ENCODE results near the gene NAV2.
"Not testable (repeated sequence)": the region's sequence is repeated elsewhere in the genome, so short reads cannot be mapped to it uniquely, and the experiment has no call there.

Gene NAV2

DNA sequence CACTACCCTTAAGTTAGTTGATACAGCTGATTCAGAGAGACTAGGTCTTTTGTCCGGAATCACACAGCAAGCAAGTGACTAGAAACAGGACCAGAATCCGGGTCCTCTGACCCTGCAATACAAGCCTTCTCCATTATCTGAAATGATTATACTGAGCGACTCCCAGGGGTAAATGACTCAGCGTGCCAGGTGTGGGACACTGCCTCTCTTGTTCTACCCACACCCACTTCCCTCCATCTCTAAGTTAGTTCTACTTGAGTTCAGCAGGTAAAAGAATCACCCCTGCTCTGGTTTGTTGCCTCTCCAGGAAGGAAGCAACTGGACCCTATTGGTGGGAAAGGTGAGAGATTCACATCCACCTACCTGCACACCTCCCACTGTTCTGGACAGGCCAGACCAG, 290.7 kb downstream of the NAV2 start:
- no peak for DNase-seq (ENCODE audit: low read depth)

DNA sequence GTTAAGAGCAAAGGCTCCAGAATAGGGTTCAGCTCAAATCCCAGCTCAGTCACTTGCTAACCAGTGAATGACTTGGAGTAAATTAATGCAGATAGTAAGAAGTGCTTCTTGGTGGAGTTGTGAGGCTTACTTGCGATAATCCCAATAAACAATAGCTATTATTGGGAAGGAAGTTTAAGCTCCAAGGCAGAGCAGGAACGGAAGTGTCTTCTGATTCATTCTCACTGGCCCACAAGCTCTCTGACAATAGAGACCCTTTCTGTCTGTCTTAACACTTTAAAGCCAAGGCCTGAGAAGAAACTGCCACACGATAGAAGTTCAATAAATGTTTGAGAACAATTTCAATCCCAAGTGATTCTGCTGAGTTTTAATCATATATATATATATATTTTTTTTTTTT, 292.2 kb downstream of the NAV2 start:
- DNase-seq (ENCODE audit: low read depth): no peak

DNA sequence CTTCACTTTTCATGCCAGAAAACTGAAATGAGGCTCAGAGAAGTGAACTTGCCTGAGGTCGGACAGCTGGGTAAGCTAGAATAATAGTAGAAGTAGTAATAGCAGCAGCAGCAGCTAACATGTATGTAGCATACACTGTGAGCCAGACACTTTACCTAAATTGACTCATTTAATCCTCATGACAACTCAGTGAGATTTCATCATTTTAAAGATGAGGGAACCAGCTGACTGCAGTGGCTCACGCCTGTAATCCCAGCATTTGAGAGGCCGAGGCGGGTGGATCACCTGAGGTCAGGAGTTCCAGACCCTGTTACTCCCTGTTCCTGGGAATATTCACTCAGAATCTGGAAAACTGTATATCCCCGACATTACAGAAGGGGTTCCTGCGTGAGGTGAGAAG, 293.1 kb downstream of the NAV2 start:
- DNase-seq (ENCODE audit: low read depth): no peak

DNA sequence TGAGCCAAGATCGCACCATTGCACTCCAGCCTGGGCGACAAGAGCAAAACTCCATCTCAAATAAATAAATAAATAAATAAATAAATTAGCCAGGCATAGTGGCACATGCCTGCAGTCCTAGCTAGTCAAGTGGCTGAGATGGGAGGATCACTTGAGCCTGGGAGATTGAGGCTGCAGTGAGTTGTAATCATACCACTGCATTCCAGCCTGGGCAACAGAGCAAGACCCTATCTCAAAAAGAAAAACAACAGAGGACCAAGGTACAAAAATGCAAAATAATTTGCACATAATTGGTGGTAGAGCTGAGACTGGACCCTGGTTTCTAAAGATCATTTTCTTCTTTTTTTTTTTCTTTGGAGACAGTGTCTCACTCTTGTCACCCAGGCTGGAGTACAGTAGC, 294.0 kb downstream of the NAV2 start:
- DNase-seq (ENCODE audit: low read depth): not testable (repeated sequence)

DNA sequence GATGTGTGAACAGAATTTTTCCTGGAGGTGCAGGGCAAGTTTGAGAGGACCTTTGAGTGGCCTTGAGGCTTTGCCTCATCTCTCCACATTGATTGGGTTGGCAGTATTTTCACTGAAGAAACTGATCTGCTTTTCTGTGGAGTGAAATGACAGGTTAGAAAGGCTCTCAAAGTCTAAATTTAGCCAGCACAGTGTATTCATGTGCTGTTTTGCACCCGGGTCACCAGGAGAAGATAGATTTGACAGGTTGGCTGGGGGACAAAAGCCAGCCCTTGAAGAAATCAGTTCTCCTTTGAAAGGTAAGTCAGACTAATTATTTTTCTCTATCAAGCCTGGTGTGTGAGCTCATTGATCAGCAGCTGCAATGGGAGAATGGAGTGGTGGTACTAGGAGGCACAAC, 294.7 kb downstream of the NAV2 start:
- no peak for DNase-seq (ENCODE audit: low read depth)

- DNase-seq (ENCODE audit: low read depth): no peak
Observed at GRCh38 chr11:20008190-20008870, 295.7 kb downstream of the NAV2 start.

DNA sequence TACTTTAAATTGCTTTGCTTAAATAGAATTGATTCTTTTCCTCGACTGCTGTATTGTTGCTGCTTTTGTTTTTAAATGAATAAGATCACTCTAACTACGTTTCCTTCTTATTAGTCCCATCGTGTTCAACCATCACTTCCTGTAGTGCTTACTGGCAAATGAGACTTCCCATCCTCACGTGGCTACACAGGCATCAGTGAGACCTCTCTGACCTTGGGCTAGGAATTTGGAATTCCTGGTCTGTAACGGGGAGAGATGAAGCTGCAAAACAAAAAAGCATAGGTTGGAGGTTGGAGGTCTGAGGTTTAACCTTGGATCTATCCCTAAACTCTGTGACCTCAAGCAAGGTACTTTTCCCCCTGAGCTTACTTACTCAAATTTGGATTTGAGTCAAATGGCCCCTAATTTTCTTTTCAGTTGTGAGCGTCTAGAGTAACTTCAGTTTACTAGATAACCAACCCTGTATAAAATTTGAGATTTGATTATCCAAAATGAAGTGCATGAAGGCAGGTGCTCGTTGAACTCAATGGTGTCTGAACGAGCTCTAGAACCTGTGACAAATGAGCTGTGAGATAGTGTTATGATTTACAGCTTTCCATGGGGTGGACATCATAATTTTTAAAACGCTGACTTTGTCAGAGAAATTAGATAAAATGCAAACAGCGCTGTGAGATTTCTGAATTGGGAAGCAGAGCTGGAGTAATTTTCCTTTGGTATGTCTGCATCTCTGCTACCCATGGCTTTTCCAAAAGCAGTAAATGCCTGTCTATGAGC, 296.4 kb downstream of the NAV2 start:
- no peak for DNase-seq (ENCODE audit: low read depth)

GRCh38 chr11:20010156-20010850, 297.7 kb downstream of the NAV2 start:
- no peak for DNase-seq (ENCODE audit: low read depth)

GRCh38 chr11:20010851-20011225, 298.2 kb downstream of the NAV2 start:
- DNase-seq (ENCODE audit: low read depth): no peak

DNA sequence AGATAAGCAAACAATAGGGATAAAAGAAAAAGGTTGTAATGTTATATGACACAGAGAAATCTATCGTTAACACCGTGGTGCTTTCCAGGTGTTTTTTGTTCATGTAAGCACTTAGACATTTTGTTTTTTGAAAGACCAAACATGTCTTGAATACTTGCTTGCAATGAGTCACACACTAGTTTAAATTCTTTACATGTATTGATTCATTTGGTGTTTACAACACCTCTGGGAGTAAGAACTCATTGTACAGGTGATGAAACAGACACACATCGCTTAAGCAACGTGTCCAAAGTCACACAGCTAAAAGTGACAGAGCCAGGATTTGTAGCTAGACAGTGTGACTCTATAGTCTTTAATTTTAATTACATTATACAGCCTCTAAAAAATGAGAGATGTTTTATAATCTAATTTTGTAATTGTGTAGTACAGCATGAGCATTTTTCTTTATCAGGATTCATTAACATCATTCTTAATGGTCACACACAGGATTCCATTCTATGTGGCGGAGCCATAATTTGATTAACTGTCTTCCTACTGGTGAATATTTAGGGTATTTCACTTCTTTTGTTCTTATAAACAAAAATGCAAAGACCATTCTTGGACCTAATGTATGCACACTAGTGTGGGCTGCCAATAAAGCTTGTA, 298.8 kb downstream of the NAV2 start:
- no peak for DNase-seq (ENCODE audit: low read depth)

DNA sequence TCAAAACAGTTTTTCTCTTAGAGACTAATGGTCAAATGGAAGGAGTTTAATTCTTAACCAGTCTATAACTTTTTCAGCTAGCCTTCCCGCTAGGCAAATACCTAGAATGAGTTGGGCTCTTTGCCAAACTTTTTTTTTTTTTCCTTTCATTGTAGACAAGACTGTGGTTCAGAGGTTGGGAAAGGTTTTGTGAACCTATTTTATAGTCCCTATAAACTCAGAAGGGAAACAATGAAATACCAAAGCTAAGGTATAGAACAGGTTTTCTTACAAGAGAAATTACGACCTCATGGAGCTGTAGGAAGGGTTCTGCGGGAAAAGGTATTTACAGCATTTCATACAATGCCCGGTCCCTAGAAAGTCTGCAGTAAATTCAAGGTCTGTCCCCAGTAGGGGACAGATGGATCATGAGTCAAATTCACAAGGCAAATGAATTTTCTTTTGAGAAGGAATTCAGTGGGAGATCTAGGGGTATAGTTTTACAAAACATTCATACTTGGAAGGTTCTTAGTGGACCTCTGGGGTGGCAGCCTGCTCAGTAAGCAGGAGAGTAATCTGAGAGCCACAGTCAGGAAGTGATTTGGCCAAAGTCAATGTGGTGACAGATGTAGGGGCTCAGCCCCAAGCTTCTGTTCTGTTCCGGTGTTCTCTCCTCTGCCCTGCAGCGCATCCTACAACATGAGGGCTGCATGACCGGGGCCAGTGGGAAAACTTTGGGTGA, 300.9 kb downstream of the NAV2 start:
- no peak for DNase-seq (ENCODE audit: low read depth)

- no peak for DNase-seq (ENCODE audit: low read depth)
Observed at GRCh38 chr11:20014067-20014402, 301.4 kb downstream of the NAV2 start.

DNA sequence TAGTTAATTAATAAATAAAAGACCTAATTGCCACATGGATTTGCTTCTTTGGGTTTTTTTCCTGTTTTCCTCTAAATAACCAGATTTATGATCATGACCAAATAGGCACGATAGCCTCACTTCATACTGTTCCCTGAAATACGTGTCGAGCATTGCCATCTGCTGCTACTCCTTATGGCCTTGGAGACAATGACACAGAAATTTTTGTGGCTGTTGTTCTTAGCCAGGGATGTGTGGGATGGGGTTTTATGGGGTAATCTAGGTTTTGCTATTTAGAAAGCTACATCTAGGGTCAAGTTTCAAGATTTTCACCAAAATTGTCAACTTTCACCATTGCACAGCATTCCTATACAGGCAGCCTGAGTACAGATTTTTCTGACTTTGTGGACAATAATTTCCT, 302.5 kb downstream of the NAV2 start:
- no peak for DNase-seq (ENCODE audit: low read depth)

GRCh38 chr11:20015529-20016427, 303.1 kb downstream of the NAV2 start:
- no peak for DNase-seq (ENCODE audit: low read depth)

DNA sequence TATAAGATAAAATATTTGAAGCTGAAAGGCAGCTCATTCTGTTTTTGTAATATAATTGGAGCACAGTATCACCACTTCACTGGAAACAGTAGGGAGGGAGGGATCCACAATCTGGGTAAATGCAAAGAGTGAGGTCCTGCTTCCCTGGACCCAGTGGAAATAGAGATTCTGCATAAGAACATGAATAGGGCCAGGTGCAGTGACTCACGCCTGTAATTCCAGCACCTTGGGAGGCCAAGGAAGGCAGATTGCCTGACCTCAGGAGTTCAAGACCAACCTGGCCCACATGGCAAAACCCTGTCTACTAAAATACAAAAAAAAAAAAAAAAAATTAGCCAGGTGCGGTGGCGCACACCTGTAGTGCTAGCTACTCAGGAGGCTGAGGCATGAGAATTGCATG, 303.9 kb downstream of the NAV2 start:
- no peak for DNase-seq (ENCODE audit: low read depth)

- DNase-seq (ENCODE audit: low read depth): no peak
Observed at GRCh38 chr11:20017320-20017719, 304.7 kb downstream of the NAV2 start.

DNA sequence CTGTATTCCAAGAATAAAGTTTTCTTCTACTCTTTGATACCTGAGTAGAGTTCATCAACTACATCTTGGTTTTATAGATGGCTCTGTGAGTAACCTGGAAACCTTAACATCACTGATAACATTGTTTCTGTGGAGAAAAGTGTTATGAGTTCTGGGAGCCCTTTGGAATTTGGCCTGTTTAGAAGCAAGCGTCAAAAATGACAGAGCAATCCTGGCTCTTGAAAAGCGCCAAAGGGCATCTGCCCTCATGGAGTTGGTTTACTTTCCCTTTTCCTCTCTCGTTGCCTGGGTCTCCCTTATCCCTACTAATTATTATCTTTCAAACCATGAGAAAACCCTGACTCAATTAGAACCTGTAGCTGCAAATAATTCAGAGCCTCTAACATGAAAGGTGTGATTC, 307.6 kb downstream of the NAV2 start:
- DNase-seq (ENCODE audit: low read depth): no peak

DNA sequence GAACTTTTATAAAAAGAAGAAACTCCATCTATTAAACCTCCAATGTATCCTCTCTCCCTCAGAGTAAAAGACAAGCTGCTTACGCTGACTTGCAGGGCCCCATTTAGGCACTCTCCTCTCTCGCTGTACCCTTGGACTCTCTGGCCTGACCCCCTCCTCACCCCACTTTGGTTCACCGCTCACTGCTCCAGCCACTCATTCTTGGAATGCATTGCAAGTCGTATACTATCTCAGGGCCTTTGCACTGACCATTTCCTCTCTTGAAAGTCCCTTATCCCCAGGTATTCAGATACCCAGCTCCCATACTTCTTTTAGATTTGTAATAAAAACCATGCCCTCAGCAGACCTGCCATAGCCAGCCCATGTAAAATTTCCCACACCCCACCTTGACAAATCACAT, 308.1 kb downstream of the NAV2 start:
- DNase-seq (ENCODE audit: low read depth): no peak

DNA sequence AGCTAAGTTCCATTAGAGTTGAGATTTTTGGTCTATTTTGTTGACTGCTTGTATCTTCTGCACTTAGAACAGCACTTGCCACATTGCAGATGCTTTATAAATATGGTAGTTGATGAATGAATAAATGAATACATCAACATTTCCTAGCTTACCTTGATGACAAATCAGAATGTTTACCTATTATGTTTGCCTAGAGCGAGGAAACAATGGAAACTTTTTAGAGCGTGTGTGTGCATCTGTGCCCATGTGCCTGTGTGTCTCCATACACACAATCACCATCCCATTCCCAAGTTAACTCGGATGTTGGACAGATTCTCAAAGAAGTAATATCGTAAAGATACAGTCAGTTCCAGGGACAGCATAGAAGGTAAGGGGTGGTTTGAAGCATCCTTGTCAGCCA, 308.6 kb downstream of the NAV2 start:
- no peak for DNase-seq (ENCODE audit: low read depth)

- DNase-seq (ENCODE audit: low read depth): no peak
Observed at GRCh38 chr11:20021771-20022362, 309.2 kb downstream of the NAV2 start.
